ENCODE results near the gene SGCG. TPM values are rescaled to one million over a fixed set of nuclear protein-coding genes. Genes with fewer than 3 reads are reported as not detected.

SGCG gene
- total and polyA plus RNA-seq, 11 donors, result 27.9 to 181 (median 119) TPM

- Histone ChIP-seq H3K4me3 (no peak overlapping the region), H3K27me3 (no peaks in the 10 kb centered on the region), H3K9me3 (no peaks in the 10 kb centered on the region), H3K36me3 (no peaks in the 10 kb centered on the region), H3K27ac (no peak overlapping the region), H3K4me1 (peaks cover 0 to 21% (median 0%) of the 10 kb centered on the region in 12 donors)
- intact Hi-C loops (cut with DNase I), result no loop called here
- no peak for DNase-seq
- no peak for TF ChIP-seq POLR2A (IDR thresholded peaks at IDR 0.05)
- TF ChIP-seq CTCF (IDR thresholded peaks at IDR 0.05), result no peak
- no peak for ATAC-seq
- 67 to 91% (median 88%) methylated on average over 2 of the region's 2 CpGs for WGBS, 4 donors
Measured at GRCh38 chr13:23144431-23144830, 36.3 kb upstream of the SGCG start.

GRCh38 chr13:23146006-23146405 lies 34.8 kb upstream of the SGCG start:
- H3K27me3 ChIP-seq, result no peaks in the 10 kb centered on the region
- H3K4me1 ChIP-seq, result peaks cover 0 to 21% (median 0%) of the 10 kb centered on the region in 12 donors
- no peak overlapping the region for H3K4me3 ChIP-seq
- no peak for ATAC-seq
- peak overlapping the region in 1 of 12 donors; percentile 52 for H3K27ac ChIP-seq
- no peaks in the 10 kb centered on the region for H3K36me3 ChIP-seq
- intact Hi-C loops (cut with DNase I), result no loop called here
- H3K9me3 ChIP-seq, result no peaks in the 10 kb centered on the region
- no peak for DNase-seq
- TF ChIP-seq CTCF (IDR thresholded peaks at IDR 0.05), result no peak
- WGBS, 4 donors, result 82 to 88% (median 83%) methylated on average over 5 of the region's 5 CpGs

GRCh38 chr13:23146811-23147625 lies 33.8 kb upstream of the SGCG start:
- peak overlapping the region in 1 of 12 donors; percentile 52 for H3K27ac ChIP-seq
- H3K4me1 ChIP-seq, result peaks cover 0 to 21% (median 0%) of the 10 kb centered on the region in 12 donors
- DNase-seq (no peak), ATAC-seq (peak in 1 of 4 donors; percentile 24)
- 69 to 73% (median 70%) methylated on average over 12 of the region's 12 CpGs for WGBS, 4 donors
- H3K9me3 ChIP-seq, result no peaks in the 10 kb centered on the region
- TF ChIP-seq CTCF (IDR thresholded peaks at IDR 0.05) (no peak), POLR2A (IDR thresholded peaks at IDR 0.05) (no peak)
- H3K36me3 ChIP-seq, result no peaks in the 10 kb centered on the region
- intact Hi-C loops (cut with DNase I), result no loop called here
- H3K4me3 ChIP-seq, result peak overlapping the region in 1 of 12 donors; percentile 15
- no peaks in the 10 kb centered on the region for H3K27me3 ChIP-seq

- intact Hi-C loops (cut with DNase I), result no loop called here
- Histone ChIP-seq H3K9me3 (peaks cover 0 to 6% (median 0%) of the 10 kb centered on the region in 12 donors), H3K36me3 (no peaks in the 10 kb centered on the region), H3K4me1 (peaks cover 0 to 21% (median 0%) of the 10 kb centered on the region in 12 donors), H3K4me3 (no peak overlapping the region), H3K27me3 (no peaks in the 10 kb centered on the region), H3K27ac (no peak overlapping the region)
- no peak for TF ChIP-seq CTCF (IDR thresholded peaks at IDR 0.05)
- DNase-seq, result no peak
- 67 to 74% (median 69%) methylated on average over 10 of the region's 10 CpGs for WGBS, 4 donors
- no peak for ATAC-seq
Measured at GRCh38 chr13:23147827-23148226, 33.0 kb upstream of the SGCG start.
